DMS53 treated with DMSO at 0.1 percent for 48 hours (cell line): Measurements from ENCODE around the gene IKZF1.
A peak's percentile ranks its signal among the peaks of the same experiment; 100 is the strongest.

Source experiments
- DNase-seq: peaks from one replicate; lab custom pipeline; 2025; ENCODE audit not compliant: unreplicated experiment; lab: John Stamatoyannopoulos, UW

Gene IKZF1

DNA sequence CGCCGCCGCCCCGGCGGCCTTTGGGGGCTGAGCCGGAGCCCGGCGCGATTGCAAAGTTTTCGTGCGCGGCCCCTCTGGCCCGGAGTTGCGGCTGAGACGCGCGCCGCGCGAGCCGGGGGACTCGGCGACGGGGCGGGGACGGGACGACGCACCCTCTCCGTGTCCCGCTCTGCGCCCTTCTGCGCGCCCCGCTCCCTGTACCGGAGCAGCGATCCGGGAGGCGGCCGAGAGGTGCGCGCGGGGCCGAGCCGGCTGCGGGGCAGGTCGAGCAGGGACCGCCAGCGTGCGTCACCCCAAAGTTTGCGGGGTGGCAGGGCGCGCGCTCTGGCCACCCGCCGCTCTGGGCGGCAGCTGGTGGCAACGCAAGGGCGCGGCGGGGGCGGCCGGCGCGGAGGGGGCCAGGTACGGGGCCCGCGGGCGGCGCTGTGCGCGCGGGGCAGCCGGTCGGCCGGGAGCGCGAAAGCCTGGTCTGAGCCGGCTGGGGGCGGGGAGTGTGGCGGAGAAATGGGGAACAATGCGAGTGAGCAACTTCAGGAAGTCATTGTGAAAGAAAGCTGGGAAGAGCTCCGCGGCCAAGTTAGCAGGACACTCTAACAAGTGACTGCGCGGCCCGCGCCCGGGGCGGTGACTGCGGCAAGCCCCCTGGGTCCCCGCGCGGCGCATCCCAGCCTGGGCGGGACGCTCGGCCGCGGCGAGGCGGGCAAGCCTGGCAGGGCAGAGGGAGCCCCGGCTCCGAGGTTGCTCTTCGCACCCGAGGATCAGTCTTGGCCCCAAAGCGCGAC lies at the start of gene IKZF1:
Gene IKZF1 (plus strand): TSS at position 588 of the 782 bp plus-strand sequence. CDS start 14,346 bp downstream, outside the sequence.
- DNase-seq, result no peak

DNA sequence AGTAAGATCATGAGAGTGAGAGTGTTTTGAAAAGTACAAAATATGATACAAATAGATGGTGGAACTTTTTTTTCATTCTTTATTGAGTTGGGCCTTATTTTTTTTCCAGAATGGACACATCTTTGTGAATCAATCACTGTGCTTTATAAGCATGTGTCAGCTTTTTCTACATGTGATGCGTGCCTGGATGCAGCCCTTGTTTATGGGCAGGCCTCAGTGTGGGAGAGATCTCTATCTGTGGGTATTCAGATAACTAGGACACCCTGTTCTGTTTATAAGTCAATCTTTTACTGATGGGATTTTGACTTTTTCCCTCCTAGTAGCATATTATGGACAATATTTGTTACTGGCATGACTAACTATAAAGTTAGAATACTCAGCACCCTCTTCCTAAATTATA lies 42.9 kb upstream of the IKZF1 start:
- no peak for DNase-seq

DNA sequence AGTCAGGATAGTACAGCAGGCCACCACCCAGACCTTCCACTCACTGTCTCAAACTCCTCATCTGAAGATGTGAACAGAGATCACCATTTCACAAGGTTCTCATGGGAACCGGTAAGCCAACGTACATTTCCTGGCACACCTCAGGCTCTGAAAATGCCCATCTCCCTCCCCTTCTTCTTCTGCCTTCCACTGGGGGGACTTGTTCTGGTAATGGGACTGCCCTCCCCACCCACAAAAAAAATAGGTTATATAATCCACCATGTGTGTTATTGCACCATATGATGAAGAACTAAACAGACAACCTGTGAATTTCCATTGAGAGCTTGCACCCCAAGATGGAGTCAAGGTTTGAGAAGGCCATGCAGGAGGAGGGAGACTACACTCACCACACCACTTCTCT lies 42.1 kb upstream of the IKZF1 start:
- DNase-seq, result no peak

DNA sequence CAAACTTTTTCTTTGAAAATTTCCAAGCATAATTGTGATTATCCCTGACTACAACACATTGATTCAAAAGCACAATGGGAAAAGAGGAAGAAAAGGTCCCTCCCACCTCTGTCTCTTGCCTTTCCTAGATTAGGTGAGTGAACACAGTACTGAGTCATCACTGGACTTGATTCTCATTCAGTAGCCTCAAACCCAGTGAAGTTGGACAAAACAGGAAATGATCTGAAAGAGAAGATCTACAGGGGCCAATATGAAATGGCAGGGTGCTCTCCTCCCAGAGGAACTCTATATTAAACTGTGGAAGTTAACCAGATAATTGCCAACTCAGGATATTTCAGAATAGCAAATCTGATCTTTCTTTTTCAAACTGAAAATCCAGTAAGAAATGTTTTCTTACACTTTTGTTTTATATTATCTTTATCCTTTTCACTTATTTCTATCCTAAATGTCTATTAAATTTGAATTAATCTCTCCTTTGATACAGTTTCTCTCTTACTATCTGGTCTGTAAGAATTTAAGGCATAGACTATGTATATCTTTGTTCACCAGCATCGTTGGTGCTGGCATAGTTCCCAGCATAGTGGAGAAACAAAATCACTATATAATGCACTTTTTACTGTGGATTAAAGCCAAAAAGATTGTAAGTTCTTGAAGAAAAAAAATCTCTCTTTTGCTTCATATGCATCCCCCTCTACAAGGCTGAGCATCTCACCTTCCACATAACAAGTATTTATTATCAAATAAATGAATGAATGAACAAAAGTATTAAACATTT lies 41.4 kb upstream of the IKZF1 start:
- peak; percentile 37 for DNase-seq

DNA sequence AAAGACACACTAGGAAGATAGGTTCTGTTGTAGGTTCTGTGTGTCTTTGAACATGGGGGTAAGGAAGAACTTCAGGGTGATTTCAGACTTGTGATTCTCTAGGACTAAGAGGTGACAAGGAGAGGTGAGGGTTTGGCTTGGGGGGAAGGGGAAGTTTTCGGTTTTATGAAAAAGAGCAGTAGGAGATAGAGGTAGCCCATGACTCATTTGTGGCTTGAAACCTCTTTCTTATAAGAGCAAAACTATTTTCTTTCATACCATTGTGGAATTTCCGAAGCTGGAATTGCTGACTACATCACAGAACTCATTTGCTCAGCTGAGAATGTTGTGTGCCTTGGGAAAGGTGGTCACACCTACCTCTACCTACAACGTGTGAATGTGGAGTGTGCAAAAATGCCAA lies 39.6 kb upstream of the IKZF1 start:
- DNase-seq, result no peak

DNA sequence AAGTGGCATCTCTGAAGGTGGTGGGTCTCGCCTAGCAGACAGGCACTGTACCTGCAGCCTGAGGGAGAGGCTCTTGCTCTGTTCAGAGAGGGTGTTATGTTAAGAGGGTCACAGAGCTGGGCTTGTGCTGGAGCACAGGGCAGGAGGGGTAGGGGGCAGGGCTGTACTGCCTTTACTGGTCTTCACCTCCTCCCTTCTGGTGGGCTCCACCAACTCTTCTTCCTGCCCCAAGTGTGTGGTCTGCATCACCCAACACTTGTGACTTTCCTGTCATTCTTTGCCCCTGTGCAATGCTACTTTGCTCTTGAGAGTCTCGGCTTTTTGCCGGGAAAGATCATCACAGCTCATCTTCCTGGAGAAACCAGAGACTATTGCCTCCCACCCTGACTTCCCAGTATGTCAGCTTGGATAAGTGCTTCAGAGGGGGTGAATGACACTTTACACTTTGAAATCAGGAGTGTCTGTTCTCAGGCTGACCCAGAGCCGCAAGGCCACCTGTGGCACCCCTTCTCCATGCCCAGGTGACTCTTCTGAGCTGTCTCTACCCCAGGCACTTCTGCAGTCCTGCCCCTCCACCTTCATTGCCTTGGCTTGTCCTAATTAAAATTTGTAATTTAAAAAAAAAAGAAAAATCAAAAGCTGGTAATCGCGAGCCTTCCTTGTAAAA lies 38.4 kb upstream of the IKZF1 start:
- no peak for DNase-seq

DNA sequence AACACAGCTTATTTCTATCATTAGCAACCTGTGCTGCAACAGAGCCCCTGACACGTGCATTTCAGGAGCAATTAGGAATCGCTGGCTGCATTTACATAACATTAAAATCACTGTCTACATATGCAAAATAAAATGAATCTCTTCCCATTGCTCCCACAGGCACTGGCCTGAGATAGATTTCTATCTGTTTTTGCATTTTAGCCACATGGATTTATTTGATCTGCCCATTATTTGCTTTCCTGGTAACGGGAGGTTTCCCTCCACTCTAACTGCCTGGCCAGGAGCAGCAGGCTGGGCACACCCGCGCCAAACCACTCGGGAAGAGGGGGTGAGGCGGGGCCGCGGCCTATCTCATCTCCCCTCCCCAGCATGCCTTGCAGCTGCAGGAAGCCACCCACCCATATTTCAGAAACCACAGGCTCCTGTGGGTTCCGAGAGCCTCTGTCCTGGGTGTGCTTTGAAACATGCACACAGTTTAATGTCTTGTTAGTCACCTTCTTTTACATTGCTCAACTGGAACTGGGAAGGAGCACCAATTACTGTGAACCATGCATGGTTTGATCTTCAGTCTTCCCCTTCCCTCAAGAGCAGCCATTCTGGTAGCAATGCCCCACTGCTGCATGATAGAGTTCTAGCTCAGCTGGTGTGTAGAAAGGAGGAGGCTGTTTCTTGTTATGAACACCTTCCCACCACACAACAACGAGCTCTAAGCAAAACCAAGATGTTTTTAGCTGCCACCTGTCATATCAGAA lies 37.7 kb upstream of the IKZF1 start:
- DNase-seq, result no peak

DNA sequence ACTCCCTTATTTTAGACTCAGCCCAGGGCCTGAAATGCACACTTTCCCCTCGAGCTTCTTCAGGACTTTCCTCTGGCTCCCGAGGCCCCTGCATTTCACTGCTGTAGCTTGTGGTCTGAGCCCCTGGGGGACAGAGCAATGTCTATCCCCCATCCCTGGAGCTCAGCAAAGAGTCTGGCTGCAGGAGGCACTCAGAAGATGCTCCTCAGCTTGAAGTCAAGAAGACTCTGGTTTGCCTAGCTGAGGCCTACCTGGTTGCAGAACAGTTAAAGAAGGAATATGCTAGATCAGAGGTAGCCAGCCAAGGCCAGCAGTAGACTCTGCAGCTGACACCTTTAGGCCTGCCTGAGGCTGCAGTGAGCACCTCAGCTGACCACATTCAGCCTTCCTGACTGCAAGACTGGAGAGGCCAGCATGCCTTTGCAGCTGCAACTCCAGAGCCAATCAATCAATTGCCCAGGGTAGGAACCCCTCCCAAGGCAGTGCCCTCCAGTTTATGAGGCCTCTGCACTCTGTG lies 36.9 kb upstream of the IKZF1 start:
- no peak for DNase-seq

DNA sequence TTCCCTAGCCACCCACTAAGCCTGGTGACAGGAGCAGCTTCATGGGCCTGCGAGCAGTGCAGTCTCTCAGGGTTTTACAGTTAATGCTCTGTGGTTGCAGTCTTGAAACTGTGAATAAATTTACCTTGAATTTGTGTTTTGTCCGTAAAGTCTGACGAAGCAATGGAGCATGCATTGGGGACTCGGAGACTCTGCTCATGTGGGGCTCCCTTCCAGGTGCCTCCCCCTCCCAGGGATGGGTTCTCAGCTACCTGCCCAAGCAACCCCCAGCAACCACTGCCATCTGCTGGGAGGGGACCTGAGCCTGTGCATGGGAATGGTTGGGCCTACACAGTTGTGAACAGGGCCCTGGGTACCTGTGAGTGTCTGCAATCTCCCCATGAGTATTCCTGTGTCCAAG lies 36.3 kb upstream of the IKZF1 start:
- DNase-seq, result no peak

DNA sequence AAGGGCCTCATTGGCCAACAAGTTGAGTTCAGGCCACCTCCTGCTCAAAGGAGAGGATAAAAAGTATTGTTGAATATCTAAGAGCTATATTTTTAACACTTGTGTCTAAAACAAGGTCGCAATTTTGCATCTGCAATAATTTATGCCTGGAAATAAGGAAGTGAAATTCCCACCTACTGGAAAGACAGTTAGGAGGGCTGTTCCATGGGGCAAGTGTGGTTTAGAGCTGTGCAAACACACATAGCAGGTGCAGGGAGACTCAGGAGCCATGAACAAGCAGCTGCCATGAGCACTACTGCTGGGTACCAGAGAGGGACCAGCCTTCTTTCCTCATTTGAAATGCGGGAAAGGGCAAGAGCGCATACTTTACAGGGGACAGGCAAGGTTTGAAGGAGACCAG lies 35.5 kb upstream of the IKZF1 start:
- DNase-seq, result no peak

DNA sequence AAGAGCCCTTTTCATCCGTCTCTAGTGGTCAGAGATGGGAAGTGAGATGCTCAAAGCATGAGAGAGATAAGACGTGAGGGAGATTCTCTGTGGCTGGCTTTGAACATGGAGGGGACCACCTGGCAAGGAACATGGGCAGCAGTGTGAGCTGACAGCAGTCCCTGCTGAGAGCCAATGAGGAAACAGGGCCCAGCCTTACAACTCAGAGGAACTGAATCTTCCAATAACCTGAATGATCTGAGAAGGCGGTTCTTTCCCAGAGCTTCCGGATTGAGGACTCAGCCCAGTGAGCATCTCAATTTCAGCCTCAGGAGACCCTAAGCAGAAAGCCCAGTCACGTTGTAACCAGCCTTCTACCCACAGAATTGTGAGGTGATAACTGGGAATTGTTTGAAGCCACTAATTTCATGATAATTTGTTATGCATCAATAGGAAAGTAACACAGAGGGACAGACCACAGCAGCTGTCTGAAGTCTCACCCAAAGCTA lies 33.9 kb upstream of the IKZF1 start:
- DNase-seq, result no peak

DNA sequence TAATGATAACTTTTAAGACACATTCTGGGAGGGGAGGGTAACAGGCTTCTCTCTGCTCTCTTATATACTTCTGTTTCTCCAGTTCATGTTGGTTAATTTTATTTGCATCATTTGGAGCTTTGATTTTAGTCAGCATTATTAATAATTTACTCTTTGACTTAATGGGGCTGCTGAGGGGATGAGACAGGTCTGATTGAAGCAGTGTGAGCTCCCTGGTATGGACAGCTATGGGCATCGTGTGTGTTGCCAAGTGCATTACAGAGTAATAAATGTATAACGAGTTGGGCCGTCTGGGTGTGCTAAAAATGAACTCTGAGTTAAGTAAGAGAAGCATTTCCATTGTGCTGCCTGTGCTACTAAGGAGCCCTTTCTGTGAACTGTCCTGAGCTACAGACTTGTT lies 31.7 kb upstream of the IKZF1 start:
- no peak for DNase-seq

DNA sequence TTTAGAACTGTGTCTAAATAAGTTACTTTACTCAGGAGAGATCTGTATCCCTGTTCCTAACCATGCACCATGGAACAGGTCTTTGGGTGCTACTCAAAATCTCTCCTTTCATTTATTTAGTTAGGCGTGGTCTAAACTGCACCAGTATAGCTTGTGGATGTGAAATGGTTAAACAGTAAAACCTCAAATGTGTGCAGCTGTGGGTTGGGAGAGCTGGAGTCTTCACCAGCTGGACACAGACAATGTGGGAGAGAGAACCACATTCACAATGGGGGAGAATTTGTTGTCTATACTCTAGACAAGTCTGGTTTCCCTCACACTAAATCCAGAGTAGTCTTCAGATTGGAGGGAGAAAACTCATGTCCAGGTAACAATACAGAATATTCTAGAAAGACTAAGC lies 31.2 kb upstream of the IKZF1 start:
- no peak for DNase-seq

DNA sequence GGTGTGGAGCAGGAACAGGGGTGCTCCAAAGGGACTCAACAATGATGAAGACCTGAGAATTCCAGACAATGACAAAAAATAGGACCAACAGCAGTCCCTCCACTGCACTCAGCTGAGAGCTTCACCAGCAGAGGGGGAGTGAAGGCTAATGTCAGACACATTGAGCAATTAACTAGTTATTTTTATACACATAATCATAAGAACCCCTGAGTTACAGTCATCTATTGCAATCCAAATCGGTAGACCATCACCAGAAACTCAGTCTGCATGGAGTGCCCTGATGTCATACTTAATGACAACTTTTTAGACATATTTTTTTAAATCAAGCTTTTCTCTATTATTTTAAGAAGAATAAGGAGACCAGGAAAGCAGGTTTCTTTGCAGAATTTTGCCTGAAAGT lies 30.6 kb upstream of the IKZF1 start:
- no peak for DNase-seq

DNA sequence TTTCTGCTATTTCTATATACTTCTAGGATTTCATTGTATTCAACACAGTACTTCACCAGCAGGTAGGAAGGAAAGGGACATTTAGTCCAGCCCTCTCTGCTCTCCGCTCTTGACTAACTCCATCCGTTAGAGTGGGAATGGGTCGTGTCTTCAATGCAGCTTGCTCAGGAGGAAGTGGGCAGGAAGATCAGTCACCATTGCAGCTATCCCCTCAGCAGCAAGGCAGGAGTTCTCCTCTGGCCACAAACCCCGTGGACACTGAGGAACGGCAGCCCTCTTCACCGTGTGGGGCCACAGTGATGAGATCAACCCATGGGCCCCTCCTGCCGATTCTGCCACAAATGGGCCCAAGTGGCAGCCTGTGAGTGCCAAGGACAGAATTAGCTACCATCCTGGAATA lies 30.2 kb upstream of the IKZF1 start:
- no peak for DNase-seq

DNA sequence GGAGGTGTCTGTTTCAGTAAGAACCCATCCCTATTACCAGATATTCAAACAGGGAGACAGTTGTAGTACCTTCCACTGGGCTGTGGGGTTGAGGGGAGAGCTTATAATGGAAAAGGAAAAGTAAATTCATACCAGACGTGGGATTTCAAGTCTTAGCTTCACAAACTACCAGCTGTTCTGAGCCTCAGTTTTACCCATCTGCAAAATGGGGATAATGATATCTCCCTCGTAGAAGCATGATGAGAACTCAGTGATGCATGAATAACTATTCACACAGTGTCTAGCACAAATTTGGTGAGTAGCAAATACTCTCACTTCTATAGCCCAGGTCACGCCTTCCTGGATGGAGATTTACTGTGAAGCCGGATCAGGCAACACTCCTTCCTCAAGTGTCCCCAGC lies 29.1 kb upstream of the IKZF1 start:
- DNase-seq, result no peak

DNA sequence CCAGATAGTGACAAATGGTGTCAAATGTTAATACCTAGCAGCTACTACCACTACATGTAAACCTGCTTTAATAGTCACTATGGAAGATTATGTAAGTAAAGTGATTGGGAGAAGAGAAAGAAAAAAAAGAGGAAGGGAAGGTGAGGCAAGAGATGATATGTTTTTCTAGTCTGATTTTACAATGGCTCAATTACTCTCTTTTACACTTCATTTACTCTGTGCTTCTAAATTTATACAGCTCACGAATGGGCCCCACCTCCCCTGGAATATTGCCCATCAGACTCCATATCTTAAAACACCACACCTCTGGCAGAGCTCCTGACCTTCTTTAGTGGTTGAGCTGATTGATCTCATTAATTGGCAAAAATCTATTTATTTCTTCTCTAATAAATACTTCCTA lies 28.0 kb upstream of the IKZF1 start:
- no peak for DNase-seq

DNA sequence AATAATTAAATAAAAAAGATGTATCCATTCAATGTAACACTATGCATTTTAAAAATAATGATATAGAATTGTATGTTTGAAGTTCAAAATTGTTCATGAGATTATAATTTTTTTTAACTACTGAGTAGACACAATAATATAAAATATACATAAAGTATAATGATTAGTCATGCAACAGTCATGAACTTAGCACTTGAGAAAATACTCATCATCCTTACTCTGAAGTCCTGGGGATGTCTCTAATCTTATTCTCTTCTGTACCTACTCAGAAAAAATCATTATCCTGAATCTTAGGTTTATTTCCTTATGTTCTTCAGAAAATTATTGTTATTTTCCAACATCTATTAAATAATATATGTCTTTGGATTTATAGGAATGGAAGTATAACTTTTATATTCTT lies 26.4 kb upstream of the IKZF1 start:
- no peak for DNase-seq

DNA sequence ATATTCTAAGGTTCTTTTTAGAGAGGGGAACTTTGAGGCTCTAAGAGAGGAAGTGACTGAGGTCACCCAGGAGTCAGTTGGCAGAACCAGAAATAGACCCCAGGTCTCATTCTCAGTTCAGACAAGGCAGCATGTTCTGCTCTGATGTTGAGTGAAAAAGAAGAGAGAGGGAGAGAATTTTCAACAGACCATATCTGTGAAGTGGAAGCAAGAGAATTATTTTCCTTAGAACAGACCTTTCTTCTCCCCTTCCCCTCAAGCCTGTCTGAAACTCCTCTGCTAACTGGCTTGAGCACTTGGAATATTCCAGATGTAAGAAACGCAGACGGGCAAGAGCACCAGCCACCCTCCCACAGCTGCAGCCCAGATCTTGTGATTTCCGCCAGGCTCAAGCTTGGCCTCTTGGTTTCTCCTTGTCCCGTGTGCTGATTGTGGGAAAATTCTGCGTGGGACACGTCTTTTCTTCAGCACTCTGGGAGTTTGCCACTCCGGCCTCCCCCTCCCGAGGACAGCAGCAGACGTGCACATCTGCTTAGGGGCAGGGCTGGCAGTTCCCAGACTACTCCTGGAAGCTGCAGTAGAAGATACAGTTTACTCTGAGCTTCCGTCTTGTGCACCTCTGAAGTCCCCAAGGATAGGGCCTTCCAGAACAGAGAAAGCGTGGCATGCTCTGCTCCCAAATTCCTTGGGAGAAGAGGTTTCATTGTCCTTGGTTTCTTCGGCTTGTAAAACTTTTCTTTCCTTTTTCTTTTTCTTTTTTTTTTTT lies 22.7 kb upstream of the IKZF1 start:
- no peak for DNase-seq
